ENCODE measurements around the gene CACNA1I. TPM values are rescaled to one million over a fixed set of nuclear protein-coding genes. Genes with fewer than 3 reads are reported as not detected.

Gene CACNA1I
- total RNA-seq, 1 donor from 2014 or later: not detected

GRCh38 chr22:39567135-39567946, 3.2 kb upstream of the CACNA1I start:
- DNase-seq (ENCODE audit: low read depth): no peak

- no peak for DNase-seq (ENCODE audit: low read depth)
Measured at GRCh38 chr22:39568278-39568981, 2.1 kb upstream of the CACNA1I start.

- no peak for DNase-seq (ENCODE audit: low read depth)
Measured at GRCh38 chr22:39569066-39569465, 1.5 kb upstream of the CACNA1I start.

- DNase-seq (ENCODE audit: low read depth): no peak
Measured at GRCh38 chr22:39570226-39570625, 327 bp upstream of the CACNA1I start.

DNA sequence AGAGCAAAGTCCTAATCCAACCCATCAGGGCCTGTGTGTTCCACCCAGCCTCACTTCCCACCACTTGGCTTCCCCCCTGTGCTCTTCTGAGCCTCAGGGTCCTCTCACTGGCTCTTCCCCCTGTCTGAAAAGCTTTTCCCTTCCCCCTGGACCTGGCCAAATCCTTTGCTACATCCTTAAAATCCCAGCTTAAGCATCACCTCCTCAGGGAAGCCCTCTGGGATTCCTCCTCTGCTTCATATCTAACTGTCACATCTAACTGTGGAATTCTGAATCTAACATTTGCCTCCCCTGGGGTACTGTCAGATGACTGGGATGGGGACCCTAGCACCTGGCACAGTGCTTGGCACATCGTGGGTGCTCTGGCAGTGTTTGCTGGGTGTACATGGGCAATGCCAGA, 985 bp downstream of the CACNA1I start:
- no peak for DNase-seq (ENCODE audit: low read depth)

DNA sequence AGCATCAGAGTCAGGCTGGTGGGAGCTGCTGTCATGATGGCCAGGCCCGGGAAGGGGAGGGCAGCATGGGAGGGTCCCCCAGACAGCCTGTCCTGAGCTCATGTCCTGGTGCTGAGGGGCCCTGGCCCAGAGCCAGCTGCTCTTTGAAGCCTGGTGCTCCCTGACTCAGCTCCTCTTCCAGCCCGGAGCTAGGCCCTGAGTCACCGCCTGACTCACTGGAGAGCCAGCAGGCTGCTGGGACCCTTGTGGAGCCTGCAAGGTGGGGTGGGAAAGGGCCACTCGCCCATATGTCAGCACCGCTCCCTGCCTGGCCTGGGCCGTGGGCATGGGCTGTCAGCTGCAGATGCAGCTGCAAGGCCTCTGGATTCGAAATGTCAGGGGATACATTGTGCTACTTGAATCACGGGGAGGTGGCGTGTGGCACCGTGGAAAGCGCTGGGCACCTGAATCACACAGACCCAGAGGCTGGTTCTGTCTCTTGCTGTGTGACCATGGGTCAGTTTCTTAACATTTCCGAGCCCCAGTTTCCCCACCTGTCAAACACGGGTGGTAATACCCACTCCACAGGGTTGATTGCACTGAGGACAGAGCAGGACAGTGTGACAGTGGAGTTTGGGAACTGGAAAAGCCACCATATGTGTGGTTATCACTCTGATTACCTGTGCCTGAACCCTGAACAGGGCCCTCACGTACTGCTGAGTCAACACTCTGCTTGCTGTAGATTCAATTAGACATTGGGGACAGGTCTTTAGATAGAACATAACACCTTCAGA, 4.4 kb downstream of the CACNA1I start:
- peak; percentile 61 for DNase-seq (ENCODE audit: low read depth)

GRCh38 chr22:39575552-39575825, 4.9 kb downstream of the CACNA1I start:
- DNase-seq (ENCODE audit: low read depth): no peak

DNA sequence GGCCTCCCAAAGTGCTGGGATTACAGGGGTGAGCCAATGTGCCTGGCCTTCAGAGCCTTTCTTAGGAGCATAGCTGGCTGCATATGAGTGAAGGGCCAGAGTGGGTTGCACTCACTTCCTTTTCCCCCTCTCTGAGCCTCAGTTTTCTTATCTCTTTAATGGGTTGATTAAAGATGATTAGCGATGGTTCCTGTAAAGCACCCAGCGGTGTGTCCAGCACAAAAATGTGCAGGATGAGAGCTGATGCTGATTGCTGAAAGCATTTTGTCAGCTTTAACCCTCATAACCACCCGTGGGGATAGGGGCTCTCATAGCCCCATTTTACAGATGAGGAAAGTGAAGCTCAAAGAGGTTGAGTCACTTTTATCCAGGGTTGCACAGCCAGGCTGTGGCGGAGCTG, 5.5 kb downstream of the CACNA1I start:
- no peak for DNase-seq (ENCODE audit: low read depth)

DNA sequence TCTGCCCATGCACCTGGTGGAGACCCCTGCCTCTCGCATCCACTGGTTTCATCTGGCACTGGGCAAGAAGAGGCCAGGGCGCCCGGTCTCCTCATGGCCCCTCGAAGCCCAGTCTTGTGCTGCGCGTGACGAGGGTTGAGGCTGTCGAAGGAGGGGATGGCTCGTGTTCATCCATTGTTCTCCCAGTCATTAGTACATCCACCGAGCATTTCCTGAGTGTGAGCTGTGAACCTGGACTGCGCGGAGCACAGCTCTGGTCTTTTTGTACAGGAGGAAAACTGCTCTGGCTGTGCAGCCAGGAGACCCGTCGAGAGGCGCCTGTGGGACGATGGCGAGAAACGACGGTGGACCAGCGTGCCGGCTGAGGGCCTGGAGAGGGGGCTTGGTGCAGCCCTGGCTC, 6.8 kb downstream of the CACNA1I start:
- DNase-seq (ENCODE audit: low read depth): no peak

DNA sequence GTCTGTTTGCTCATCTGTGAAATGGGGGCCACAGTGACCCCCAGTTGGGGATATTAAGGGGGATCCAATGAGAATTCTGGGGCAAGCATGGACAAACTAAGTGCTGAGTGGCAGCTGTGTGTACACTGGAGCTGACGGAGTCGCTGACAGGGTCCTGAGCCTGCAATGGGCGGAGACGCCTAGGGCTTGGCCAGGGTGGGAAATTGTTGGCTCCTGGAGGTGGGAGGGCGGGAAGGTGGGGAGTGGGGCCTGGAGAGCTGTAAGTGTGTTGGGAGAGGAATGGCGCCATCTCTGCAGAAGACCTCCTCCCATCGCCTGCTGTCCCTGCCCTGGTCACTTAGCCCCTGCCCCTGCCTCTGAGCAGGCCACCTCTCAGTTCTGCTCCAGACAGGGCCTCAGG, 7.3 kb downstream of the CACNA1I start:
- DNase-seq (ENCODE audit: low read depth): no peak

- no peak for DNase-seq (ENCODE audit: low read depth)
Measured at GRCh38 chr22:39580006-39580441, 9.5 kb downstream of the CACNA1I start.

- DNase-seq (ENCODE audit: low read depth): no peak
Measured at GRCh38 chr22:39580795-39581194, 10.2 kb downstream of the CACNA1I start.

DNA sequence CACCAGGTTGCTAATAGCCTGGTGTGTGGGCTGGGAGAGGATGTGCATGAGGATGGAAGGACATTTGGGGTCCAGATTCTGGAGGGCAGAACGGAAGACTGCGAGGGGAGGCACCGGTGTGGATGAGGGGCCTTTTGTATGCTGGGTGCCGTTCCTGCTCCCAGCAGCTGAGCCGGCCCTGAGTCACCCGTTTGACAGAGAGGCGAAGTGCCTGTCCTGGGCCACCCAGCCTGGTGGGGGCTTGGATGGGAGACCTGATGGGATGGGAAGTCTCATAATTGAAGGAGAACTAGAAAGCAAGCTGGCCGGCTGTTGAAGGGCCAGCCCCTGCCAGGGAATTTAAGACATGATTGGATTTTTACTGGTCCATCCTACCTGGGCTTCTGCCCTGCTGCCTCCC, 10.8 kb downstream of the CACNA1I start:
- no peak for DNase-seq (ENCODE audit: low read depth)

DNA sequence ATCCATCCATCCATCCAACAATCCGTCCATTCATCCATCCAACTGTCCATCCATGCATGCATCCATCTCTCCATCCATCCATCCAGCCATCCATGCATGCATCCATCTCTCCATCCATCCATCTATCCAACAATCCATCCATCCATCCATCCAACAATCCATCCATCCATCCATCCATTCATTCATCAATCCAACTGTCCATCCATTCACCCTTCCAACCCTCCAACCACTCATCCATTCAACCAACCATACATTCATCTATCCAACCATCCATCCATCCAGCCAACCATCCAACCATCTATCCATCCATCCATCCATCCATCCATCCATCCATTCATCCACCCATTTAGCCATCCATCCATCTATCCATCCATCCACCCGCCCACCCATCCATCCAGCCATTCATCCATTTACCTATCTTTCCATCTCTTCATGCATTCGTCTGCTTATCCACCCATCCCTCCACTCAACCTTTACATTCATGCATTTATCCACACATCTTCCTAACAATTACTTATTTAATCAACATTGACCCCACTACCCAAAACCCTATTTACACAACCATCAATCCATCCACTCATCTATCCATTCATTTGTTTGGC, 12.6 kb downstream of the CACNA1I start:
- no peak for DNase-seq (ENCODE audit: low read depth)

DNA sequence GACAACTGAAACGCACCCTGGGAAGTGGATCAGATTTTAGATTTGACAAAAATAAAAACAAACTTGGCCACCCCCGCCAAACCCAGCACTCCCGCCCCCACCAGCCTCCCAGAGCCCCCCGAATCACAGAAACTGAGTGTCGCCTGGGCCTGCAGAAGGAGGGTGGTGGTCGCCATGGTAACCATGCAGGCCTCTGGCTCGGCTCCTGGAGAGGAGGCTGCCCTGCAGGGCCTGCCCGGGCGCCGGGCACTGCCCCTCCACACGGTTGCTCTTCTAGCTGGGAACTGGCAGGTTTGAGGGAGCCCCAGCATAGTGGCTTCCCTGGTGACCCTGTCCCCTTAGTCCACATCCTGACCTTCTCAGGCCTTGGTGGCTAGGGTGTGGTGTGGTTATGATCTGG, 19.3 kb downstream of the CACNA1I start:
- DNase-seq (ENCODE audit: low read depth): no peak

DNA sequence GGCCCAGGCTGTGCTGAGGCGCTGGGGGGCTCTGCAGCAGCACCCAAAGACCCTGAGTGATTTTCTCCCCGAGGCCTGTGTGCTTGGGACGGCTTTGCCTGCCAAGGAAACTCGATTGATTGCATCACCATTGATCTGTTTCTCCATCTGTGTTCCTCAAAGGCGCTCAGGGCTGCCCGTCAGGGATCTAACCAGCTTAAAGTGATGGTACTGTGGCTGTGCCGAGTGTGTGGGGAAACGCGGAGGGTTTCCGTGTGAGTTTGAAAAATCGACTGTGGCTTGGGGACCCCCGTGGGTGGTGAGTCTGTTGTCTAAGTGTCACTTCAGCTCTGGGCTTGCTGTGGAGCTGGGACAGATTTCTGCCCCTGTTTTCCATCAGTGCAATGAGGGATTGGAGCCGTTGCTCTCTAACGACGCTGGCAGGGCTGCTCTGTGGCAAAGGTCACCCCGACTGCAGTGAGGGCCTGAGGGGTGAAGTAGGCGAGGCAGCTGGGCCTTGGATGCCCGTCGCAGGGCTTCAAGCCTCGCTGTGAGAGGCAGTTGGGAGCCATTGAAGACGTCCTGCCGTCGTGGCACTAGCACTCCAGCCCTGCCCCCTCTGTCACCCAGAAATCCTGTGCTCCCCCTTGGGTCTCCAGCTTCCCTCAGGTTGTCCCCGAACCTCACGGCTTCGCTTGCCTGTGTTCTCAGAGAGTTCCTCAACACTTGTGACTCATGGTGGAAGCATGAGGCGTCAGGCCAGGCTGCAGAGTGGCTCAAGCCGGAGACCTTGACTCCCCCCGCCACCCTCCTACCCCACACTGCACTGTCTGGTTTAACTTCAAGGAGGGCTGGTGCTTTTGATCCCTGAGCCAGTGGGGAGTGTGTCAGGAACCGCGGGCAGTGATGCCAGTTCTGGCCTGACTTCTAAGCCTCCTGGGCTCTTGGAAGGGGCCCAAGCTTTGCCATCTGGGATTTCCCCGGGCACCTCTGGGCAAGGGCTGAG, 21.8 kb downstream of the CACNA1I start:
- peak; percentile 31 for DNase-seq (ENCODE audit: low read depth)

DNA sequence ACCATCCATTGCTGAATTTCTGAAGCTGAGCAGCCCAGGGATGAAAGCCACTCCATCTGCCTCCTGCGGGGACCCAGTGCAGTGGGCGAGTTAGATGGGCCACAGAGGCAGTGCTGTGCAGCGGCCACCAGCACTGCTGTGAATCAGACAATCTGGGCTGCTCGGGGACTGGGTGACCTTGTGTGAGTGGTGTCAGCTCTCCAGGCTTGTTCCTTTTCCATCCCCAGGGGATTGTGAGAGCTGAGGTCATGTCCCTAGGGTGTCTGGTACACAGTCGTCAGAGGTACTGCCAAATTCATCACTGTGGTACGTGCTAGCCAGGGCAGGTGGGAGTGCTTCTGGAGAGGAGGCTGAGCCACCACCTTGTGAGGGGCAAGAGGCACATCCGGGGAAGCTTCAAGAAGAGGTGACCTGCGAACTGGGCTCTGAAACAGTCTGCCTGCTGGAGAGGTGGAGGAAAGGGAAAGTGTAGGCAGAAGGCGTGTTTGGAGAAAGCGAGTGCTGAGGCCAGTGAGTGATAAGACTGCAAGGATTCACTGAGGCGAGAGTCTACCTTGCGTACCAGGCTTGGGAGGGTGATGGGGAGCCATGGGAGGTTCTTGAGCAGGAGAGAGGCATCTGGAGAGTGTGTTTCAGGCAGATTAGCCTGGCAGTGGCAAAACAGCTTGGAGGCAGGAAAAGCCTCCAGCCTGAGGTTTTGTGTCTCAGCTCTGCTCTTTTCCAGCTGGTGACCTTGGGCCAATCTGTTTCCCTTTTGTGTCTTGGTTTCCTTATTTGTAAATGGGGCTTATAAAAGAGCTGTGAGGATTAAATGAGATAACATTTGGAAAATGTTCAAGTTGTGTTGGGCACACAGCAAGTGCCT, 22.7 kb downstream of the CACNA1I start:
- no peak for DNase-seq (ENCODE audit: low read depth)

DNA sequence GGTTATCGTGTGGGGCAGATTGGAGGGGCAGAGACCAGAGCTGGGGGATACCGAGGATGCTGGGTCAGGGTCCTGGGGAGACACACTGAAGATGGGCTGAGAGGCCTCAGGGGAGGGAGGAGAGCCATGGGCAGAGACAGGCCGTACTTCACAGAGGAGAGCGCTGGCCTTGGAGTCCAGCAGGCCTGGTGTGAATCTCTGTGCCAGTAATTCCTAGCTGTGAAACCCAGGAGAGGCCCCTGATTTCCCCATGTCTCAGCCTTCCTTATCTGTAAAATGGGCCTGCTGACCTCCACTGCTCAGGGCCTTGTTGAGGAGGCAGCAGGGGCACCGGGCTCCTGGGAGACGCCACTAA, 23.4 kb downstream of the CACNA1I start:
- DNase-seq (ENCODE audit: low read depth): no peak

DNA sequence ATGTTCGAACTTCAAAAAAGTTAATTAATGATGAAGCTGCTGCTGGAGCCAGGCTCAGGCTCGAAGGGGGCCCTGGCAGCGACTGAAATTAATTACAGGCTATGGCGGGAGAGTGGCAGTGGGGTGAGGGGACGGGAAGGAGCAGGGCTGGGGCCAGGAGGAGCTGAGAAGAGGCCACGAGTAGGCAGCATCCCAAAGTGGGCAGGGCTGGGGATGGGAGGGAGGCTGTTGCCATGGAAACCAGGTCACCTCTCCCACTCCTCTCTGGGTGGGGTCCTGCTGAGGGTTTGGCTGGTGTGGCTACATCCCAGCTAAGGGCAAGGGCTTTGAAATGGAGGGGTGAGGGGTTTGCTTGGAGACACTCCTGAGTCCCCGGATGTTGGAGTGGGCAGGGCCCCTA, 23.9 kb downstream of the CACNA1I start:
- DNase-seq (ENCODE audit: low read depth): no peak
